ENCODE measurements around the gene MBNL2.

The MBNL2 gene, protein sequence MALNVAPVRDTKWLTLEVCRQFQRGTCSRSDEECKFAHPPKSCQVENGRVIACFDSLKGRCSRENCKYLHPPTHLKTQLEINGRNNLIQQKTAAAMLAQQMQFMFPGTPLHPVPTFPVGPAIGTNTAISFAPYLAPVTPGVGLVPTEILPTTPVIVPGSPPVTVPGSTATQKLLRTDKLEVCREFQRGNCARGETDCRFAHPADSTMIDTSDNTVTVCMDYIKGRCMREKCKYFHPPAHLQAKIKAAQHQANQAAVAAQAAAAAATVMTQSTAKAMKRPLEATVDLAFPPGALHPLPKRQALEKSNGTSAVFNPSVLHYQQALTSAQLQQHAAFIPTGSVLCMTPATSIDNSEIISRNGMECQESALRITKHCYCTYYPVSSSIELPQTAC

DNA sequence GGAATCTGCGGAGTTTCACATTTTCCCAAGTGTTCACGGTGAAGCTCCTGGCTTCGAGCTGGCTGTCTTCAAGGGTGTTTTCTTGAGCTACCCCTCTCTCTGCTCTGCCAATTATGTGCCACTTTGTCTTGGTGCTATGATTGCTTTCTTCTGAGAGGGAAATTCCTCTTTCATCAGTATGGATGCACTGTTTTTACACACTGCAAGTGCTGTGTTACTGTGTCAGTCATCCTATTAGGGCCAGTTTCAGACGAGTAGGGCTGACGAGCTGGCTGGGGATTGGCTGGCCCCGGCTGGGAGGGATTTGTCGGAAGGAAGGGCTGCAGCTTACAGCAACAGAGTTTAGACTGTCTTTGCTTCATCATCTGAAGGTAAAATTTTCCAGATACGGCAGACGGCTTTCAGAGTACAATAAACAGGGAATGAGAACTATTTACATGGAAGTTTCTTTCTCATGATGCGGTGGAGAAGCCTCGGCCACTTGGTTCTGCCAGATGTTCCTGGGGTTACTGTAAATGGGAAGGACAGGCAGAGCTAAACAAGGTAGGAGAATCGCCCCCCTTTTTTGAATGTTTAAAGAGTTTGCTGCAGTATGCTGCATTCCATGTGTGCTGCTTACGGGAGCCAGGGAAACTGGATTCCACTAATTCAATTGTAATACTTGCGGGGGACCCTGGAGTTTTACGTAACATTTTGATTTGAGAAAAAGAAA lies at the start of gene MBNL2:
Gene MBNL2, plus strand, starts transcription at position 345 of the 712 bp plus-strand sequence. CDS start 53,903 bp downstream, outside the sequence.
- DNase-seq: peak; percentile 98

DNA sequence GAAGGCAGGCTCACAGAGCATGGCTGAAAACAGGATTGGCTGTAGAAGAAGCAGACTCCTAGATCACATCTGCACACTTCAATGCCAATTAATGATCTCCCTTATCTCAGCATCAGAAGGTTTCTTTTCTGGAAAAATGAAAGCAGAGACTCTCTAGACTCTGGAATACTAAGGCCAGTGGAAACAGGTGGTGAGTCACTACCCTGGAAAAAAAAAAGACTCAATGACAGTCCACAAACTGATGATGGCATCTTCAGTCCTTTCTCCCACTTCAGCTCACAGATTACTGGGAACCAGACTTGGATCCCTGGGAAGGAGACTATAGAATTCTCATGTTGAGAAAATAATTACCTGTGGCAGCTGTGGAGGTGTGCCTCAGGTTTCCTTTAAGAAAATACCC lies 47.5 kb upstream of the MBNL2 start:
- DNase-seq: no peak

DNA sequence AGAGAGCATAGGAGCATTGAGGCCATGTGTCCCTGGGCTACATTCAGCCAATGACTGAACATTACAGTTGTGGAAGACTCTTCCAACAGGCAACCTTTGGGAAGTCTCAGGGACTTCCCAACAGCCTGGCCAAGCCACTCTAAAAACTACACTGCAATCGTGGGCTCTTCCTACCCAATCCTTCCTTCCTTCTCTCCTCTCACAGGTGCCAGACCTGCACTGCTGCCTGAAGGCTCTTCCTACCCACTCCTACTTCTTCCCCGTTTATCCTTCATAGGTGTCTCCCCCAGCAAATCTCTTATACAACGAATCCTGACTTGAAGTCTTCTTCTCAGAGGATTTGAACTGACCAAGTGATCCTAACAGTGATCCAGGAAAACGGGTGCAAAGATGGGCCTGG lies 47.1 kb upstream of the MBNL2 start:
- DNase-seq: no peak

DNA sequence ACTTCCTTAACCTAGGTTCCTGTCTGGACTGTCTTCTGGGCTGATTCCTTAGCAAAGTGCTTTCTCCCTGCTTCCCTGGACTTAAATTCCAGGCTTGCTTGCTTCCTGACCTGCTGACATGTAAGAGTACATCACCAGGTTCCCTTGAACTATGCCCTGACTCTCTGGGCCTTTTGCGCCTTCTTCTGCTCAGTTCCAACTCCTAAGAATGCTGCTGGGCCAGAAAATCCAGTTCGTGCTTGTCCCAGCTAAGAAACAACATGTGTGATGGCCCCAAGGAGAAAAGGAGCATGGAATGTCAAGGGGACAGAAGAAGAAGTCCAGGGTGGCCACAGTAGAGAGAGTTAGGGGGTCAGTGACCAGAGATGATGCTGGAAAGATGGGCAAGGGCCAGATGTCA lies 42.6 kb upstream of the MBNL2 start:
- no peak for DNase-seq

DNA sequence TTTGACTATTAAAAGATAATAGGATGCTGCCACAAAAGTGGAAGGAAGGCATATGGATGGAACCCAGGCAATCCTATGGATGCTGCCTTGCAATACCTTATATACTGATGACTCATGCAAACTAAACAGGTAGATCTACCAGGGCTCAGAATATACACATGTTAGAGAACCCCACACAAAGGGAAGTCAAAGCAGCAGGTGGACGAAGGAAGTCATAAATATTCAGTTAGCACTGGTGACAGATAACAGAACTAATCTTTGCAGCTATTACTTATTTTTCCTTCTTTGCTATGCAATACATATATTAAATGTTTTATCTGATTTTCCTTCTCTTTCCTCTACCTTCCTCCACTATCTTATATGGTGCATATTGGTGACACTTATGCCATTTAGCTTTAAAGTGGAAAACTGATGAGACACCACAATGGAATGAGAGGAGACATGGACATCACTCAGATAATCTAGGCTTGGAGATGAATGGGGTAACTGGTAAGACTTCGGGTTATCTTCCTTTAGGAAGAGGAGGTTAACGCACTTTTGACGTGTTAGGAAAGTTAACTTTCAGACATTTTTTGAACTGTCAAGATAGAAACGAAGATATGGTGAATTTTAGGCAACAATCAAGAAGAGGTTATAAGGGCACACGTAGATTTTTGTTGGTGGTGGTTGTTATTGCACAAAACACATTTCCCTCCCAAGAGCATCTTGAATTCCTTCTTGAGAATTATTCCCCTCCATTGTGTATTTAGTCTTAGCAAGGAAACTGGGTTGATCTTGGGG lies 39.8 kb upstream of the MBNL2 start:
- DNase-seq: no peak

DNA sequence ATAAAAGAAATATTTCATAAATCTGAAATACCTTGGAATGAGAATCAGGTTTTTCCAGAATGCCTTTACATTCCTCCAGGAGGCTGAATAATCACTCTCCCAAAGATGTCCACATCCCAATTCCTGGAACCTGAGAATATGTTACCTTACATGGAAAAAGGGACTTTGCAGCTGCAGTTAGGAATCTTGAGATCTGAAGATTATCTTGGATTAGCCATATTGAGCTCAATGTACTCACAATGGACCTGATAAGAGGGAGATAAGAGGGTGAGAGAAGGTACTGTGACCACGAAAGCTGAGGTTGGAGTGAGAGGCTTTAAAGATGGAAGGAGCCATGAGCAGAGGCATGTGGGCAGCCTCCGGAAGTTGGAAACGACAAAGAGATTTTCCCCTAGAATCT lies 36.8 kb upstream of the MBNL2 start:
- DNase-seq: peak; percentile 47

DNA sequence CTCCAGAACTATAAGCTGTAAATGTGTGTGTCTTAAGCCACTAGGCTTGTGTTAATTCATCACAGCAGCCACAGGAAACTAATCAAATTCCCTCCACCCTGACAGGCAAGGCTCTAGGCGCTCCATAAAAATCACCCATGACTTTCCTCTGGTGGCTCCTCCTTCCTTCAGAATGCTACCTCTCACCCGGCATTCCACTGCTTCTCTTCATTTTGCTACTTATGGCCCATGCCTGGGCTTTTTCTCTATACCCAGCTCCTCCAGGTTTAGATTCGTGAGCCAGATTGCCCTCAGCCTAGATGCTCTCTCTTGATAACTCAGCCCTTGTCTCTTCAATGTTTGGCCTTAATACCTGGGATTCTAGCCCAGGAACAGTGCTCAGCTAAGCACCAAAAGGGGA lies 36.4 kb upstream of the MBNL2 start:
- no peak for DNase-seq

DNA sequence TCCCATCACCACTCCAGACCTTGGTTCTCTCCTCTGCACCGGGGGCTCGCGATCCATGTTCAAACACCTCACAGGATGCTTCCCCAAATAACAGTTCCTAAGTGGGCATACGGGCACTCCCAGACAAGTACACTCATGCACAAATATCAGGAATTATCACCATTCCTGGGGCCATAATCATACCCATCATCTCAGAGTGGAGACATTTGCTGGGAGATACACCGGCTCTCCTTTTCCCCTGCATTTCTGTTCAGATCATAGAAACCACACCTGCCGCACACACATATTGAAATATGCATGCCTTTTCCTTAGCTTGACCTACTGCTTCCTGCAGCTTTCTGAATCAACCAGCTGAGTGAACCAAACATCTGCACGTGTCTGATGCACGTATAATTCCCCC lies 33.9 kb upstream of the MBNL2 start:
- no peak for DNase-seq

DNA sequence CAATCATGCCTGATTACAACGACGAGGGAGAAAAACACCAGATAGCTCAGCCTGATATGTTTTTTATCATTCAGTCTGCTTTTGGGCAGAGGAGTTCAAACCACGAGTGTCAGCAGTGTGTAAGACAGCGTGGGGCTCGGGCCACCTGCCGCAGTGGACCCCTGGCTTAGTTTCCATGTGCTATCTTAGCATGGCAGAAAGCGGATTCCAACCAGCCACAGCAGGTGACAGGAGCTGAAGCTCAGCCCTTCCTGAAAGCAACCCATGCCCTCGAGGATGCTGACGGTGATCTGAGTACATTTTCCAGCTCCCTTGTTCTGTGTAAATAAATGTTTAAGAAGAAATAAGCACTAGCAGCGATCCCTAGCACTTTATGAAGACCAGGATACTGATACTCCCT lies 32.2 kb upstream of the MBNL2 start:
- no peak for DNase-seq

DNA sequence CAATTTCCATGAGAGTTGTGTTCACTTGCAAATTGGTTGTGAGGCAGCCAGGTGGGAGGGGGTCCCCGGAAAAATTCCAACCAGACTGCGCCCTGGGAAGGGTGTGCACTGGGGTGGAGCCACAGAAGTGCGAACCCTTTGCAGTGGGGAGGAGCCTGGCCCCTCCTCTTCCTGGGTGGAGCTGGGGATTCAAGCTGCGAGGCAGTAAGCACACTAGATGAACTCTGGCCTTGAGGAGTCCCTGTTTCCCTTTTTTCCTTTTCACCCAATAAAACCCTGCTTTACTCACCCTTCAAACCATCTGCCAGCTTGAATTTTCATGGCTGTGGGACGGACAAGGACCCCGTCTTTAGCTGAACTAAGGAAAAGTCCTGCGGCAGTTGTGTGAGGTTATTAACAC lies 31.0 kb upstream of the MBNL2 start:
- DNase-seq: peak; percentile 37

DNA sequence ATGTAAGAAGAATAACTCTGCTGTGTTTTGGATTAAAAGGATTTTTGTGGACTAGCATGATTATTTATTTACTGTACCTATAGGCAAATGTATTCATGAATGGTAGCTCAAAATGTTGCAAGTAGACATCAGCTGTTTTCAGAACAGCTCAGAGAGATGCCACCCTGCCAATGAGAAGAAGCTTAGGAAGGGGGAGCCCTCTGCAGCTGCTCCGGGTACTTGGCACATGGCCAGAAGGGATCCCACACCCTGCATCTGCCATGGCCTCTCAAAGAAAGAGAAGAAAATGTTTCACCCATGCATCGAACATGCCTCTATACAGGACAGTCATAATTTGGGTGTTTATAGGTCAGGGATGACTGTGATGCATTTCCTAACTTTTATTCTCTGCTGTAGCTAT lies 30.5 kb upstream of the MBNL2 start:
- peak; percentile 71 for DNase-seq

DNA sequence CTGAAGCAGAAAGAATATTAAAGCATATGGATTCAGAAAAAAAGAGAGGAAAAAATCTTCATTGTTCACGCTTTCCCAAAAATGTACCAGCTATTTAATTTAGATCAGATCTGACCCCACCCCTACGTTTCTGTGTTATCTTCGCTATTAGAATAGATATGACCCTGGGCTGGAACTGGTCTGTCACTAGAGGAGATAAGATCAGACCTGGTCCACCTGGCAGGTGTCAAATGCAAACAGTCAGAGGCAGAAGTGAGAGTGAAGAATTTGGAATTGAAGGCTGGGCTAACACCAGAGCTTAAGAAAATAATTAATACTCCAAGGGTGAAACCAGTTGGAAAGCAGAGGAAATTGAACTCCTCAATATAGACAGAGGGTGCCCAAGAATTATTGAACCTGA lies 30.0 kb upstream of the MBNL2 start:
- no peak for DNase-seq

DNA sequence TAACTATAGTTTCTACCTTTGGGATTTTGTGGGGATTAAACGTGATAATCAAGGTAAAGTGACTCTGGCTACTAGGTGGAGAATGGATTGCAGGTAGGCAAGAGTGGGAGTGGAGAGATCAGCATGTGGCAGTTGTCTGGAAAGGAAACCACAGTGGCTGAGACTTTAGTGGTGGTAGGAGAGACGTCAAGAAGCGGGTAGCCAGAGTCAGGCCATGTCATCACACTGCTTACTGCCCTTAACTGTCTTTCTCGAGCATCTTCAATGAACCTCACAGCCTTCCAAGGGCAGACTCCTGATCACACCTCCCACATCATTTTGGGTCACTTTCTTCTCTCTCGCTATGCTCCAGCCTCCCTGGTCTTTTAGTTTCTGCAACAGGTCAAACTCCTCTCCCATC lies 28.6 kb upstream of the MBNL2 start:
- no peak for DNase-seq

DNA sequence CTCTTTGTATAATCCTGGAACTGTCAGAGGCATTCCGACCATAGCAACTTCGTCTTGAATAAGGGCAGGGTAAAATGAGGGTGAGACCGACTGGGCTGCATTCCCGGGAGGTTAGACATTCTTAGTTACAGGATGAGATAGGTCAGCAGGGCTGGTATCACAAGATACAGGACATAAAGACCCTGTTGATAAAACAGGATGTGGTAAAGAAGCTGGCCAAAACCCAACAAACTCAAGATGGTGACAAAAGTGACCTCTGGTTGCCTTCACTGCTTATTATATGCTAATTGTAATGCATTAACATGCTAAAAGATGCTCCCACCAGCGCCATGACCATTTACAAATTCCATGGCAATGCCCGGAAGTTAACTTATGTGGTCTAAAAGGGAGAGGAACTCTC lies 27.7 kb upstream of the MBNL2 start:
- no peak for DNase-seq

DNA sequence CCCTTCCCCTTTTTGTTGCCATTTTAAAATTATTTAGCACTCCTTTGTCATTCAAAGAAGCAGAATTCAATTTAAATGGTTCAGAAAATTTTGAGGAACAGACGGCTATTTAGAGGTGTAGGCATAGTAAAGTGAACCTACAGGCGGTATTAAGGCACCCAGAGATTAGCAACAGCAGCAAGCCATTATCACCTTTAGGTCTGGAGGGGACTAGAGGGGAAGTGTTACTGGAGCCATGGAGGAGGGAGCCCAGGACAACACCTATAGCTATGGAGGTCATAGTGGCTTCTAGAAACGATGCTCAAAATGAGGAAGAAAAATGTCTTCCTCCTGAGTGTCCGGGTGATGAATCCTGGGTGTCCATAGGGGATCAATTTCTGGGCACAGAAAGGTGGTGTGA lies 25.8 kb upstream of the MBNL2 start:
- no peak for DNase-seq

DNA sequence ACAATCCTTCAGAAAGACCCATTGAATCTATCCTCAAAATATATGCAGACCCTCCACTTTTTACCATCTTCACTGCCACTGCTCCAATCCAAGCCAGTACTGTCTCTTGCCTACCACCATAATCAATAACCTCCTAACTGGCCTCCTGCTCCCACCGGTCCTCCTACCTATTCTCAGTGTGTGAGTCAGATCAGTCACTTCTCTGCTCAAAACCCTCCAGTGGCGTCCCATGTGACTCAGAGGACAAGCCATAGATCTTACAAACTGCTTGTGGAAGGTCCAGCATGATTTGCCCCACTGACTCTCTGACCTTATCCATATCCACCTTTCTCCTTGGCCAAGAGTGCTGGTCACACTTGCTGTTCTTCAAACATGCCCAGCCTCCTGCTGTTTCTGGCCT lies 23.4 kb upstream of the MBNL2 start:
- DNase-seq: no peak

DNA sequence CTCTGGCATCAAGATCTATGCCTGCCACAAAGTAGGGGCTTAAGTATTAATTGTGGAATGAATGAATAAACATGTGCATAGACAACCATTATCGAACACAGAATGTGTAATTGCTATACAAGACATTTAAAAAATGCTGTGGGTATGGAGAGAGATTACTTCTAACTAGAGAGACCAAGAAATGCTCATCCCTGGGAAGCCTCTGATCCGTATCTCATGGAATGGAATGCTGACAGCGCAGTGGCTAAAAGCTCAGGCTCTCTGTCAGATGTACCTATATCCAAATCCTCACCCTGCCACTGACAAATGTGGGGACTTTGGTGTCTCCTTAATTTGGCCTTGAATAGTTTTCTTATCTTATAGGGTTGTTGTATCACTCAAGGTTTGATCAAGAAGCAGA lies 22.7 kb upstream of the MBNL2 start:
- DNase-seq: no peak

DNA sequence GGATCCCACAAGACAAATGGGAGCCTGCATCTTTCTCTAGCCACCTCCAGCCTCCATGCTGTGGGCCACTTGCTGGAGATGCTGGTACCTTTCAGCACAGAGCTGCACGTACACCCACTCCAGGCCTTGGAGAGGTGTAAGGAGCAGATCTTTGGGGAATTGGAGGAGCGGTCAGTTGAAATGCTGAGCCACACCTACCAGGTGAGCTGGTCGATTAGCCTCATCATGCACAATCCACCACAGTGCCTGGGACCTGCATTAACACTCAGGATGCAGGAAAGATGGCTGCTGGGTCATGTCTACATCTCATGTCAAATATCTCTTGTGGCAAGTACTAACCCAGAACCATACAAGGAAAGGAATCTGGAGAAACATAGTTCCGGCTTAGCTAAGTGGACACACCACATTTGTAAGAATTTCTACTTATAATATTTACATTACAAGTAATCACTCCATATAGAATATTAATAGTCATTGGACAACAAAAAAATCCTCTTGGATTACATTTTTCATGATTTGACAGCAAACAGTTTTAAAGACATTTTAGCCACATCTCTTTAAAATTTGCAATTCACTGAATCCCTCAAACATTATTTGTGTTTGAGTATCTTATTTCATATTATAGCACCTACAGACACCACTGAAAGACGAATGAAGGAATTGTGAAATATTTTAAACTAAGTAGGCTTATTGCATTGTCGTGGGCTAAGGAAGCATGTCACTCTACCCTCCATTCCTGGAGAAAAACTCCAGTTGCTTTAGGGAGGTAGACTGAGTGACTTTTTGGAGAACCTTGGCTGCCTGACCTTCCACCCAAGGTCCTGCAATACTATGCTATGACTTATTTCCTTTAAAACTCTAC lies 21.8 kb upstream of the MBNL2 start:
- DNase-seq: no peak

DNA sequence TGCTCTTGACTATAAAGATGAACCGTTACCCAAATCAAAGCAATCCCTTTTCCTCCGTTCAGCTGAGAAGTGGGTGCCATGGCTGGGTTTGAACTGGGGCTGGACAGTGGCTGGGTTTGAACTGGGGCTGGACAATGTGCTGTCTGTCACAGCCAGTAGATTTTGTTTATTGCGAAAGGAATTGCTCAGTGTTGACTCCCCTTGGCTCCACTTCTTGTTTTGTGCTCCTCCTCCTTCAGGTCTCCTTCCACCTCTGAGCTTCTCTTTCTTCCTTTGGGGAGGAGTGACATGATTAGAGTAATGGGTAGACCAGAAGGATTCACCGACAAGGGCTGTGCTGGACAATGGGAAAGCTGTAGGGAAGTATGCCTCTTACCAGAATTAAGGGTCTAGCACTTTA lies 19.4 kb upstream of the MBNL2 start:
- no peak for DNase-seq

DNA sequence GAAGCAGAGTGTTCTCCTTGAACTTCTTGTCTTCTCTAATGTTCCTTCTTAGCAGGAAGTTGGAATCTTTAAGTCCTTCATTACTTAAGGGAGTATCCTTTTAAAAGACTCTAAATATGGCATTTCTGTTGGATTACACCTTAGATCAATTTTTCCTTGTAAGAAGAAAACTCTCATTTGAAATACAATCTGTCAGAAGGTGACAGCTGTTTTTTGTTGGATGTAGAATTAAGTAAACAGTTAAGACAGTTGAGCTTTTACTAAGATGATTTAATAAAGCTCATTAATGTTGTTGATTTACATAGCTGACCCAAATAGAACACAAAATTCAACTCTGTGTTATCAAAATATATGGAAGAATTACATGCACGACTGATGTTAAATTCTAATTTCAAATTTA lies 16.7 kb upstream of the MBNL2 start:
- DNase-seq: peak; percentile 79

DNA sequence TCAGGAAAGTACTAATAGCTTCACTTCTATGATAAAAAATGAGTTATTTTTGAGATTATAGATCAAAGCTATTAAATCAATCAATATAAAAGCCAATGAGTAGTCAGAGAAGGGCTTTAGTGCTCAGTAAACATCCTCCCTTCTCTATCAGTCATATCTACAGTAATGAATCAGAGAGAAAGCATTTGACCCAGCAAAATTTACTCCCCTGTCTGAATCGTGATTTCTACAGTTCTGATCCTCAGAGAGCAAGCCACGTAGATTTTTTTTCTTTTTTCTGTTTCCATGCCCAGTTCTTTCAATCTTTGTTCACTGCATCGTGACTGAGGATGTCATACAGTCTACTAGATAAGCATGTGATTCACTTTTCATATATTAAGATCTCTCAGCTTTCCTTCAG lies 16.2 kb upstream of the MBNL2 start:
- DNase-seq: peak; percentile 67

DNA sequence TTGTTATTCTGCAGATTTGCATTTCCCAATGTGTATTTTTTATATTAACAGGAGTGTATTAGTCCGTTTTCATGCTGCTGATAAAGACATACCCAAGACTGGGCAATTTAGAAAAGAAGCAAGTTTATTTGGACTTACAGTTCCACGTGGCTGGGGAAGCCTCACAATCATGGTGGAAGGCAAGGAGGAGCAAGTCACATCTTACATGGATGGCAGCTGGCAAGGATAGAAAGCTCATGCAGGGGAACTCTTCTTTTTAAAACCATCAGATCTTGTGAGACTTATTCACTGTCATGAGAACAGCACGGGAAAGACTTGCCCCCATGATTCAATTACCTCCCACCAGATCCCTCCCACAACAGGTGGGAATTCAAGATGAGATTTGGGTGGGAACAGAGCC lies 14.9 kb upstream of the MBNL2 start:
- peak; percentile 26 for DNase-seq

DNA sequence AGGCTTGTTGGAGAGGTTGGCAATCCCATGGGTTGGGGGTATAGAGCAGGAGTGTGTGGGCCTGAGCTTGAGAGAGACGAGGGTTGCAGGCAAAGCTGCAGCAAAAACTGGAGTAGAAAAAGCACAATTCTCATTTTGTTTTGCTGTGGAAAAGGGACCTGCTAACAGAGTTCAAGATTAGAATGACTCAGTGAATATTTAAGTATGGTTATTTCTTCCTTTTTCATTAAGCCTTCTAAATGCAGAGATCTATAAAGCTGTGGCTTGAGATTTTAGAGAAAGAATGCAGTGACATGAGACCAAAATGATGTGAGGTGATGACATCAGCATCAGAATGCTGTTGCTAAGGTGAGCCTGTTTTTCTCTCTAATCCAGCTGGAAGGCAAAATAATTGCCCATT lies 10.8 kb upstream of the MBNL2 start:
- DNase-seq: no peak

All from NCI-H82 (cell line).